Heart left ventricle (tissue), 13 donors: ENCODE measurements around the gene LGALS7.

ENCODE experiments used
- POLR2A ChIP-seq, 2 donors: fragments of 450-650 bp; IDR thresholded peaks; one replicate each; pipeline ENCODE4 v1.6.1; 2017; ENCODE audit warnings: antibody characterized with exemption in 2 of 2, mild to moderate bottlenecking in 2 of 2, moderate library complexity in 2 of 2
- TF ChIP-seq, protein P1 (sequence below), 12 donors: fragments of 200-600 bp; sonication (generic) in 4 of 12; IDR thresholded peaks; one replicate each; pipeline versions ENCODE4 v1.5.0 to v1.8.0; 2018 to 2022; ENCODE audit warnings: antibody characterized with exemption in 12 of 12, mild to moderate bottlenecking in 5 of 12
- donor health status: ischemic (EF 13 %, LVEDD 7.1; RV severe dilation, severe dysfunction).
- donor health status: DM: no; HTN: yes; CAD: no.
- donor health status: DM: no; HTN: no; CAD: no.
- donor health status: ischemic (EF 25% LVEDD 6.9; RV normal size, moderate dysfunction).
- donor health status: ischemic (EF 25% LVEDD 5.7; RV mildly dilated, moderate dysfunction).
- donor health status: ischemic (EF 35%, LVEDD 5.7; RV mildly dilated, moderate dysfunction).
- donor health status: nonischemic (EF 11% LVEDD 7.7; RV severe dilation, severe dysfunction).
- donor health status: DM: yes; HTN: yes; CAD: no.
- donor health status: PGD.
- donor health status: ischemic (EF 29% LVEDD 5.4; RV normal size, mild dysfunction).
- donor health status: nonischemic (EF 23%, LVEDD 6.1; RV moderate dilation, normal function).

DNA sequence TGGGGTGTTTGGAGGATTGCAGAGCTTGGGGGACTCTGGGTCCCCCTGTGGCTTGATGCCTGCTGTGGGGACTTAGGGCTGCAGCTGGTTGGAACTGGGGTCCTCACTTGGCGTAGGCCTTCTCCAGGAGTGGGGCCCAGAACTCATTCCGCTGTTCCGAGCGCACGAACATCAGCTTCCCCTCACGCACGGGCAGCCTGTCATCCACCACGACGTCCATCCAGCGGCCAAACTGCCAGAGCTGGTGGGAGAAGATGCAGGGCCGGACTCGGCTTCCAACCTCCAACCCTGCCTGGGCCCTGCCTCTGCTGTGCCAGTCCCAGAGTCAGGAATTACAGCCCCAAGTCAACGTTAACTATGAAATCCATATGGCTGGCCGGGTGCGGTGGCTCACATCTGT, 31.6 kb downstream of the LGALS7 start:
- TF ChIP-seq POLR2A (IDR thresholded peaks at IDR 0.05) = no peak
- TF ChIP-seq, protein P1, sequence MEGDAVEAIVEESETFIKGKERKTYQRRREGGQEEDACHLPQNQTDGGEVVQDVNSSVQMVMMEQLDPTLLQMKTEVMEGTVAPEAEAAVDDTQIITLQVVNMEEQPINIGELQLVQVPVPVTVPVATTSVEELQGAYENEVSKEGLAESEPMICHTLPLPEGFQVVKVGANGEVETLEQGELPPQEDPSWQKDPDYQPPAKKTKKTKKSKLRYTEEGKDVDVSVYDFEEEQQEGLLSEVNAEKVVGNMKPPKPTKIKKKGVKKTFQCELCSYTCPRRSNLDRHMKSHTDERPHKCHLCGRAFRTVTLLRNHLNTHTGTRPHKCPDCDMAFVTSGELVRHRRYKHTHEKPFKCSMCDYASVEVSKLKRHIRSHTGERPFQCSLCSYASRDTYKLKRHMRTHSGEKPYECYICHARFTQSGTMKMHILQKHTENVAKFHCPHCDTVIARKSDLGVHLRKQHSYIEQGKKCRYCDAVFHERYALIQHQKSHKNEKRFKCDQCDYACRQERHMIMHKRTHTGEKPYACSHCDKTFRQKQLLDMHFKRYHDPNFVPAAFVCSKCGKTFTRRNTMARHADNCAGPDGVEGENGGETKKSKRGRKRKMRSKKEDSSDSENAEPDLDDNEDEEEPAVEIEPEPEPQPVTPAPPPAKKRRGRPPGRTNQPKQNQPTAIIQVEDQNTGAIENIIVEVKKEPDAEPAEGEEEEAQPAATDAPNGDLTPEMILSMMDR (IDR thresholded peaks at IDR 0.05) = no peak
